Measurements from ENCODE around the gene E2F1. TPM values are rescaled to one million over a fixed set of nuclear protein-coding genes. Genes with fewer than 3 reads are reported as not detected.
"Not testable (repeated sequence)": the region's sequence is repeated elsewhere in the genome, so short reads cannot be mapped to it uniquely, and the experiment has no call there.

Gene E2F1
- total and polyA plus RNA-seq, 2 of the 4 experiments (the other 2 are of a cell fraction): 10.9 to 14.0 TPM

DNA sequence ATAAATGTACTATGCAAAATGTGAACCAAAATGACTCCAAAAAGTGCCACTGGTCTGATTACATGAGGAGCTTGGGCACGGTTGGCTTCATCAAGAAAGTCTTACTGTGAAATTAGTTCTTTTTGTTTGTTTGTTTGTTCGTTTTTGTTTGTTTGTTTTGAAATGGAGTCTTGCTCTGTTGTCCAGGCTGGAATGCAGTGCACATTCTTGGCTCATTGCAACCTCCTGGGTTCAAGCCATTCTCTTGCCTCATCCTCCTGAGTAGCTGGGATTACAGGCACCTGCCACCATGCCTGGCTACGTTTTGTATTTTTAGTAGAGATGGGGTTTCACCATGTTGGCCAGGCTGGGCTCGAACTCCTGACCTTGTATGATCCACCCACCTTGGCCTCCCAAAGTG is 54.3 kb downstream of the E2F1 start:
- H3K27me3 ChIP-seq (ENCODE audit: control insufficient read depth, insufficient read depth, low read length); H2AK9ac ChIP-seq (replicated peaks; ENCODE audit: low read depth, low read length, poor library complexity); DNase-seq; H3K4me1 ChIP-seq (ENCODE audit: control insufficient read depth, insufficient read depth, low read length); H3K9me3 ChIP-seq (ENCODE audit: control insufficient read depth, insufficient read depth, low read length); H3K18ac ChIP-seq (ENCODE audit: low read depth, low read length); in situ Hi-C loops (cut with MboI; ENCODE audit: low sequenced_read_pairs); H3K4me3 ChIP-seq (ENCODE audit: insufficient read depth, low read depth, low read length); H2AK5ac ChIP-seq (ENCODE audit: low read depth, low read length); H2BK15ac ChIP-seq (ENCODE audit: low read depth, low read length); H3K9ac ChIP-seq (ENCODE audit: low read depth, low read length); H2BK5ac ChIP-seq (ENCODE audit: low read depth, low read length, poor library complexity, severe bottlenecking); H3K4me2 ChIP-seq (ENCODE audit: low read depth, low read length); H4K20me1 ChIP-seq (ENCODE audit: insufficient read depth, low read length); CTCF ChIA-PET; BruUV-seq (replicated peaks); H4K8ac ChIP-seq (ENCODE audit: low read depth in 2 of 2, low read length in 2 of 2); H3K23ac ChIP-seq (ENCODE audit: low read depth, low read length); dilution Hi-C loops (cut with HindIII; ENCODE audit: low sequenced_read_pairs, unreplicated experiment); H3K14ac ChIP-seq (replicated peaks; ENCODE audit: low read depth, low read length); H3K27ac ChIP-seq (ENCODE audit: insufficient read depth, low read length); ATAC-seq (ENCODE audit: low read depth); H2AFZ ChIP-seq (replicated peaks; ENCODE audit: low read length, poor library complexity); H2BK120ac ChIP-seq (ENCODE audit: low read depth, low read length); H3K4ac ChIP-seq (ENCODE audit: low read depth, low read length); H4K5ac ChIP-seq (ENCODE audit: low read depth, low read length); H4K91ac ChIP-seq (ENCODE audit: insufficient read depth, low read depth, low read length); POLR2A ChIA-PET (ENCODE audit: unreplicated experiment); H3K56ac ChIP-seq (ENCODE audit: extremely low read depth, insufficient read depth, low read length); H2BK20ac ChIP-seq (ENCODE audit: low read depth, low read length); H3K79me1 ChIP-seq (ENCODE audit: low read depth in 1 of 2, low read length in 2 of 2); intact Hi-C loops (cut with micrococcal nuclease): not testable (repeated sequence)
- Histone ChIP-seq H3K9me1 (ENCODE audit: insufficient read depth, low read length) (peaks cover 15% of the 10 kb centered on the region; the same call in 1 of the 2 replicates), H3K36me3 (ENCODE audit: control insufficient read depth, insufficient read depth, low read length) (peaks cover 45% of the 10 kb centered on the region)
- no CpG with 5 or more reads among the region's 4 CpGs for WGBS, 2 experiments (ENCODE audit: extremely low coverage in 2 of 2, insufficient read length in 1 of 2)
